Rectal smooth muscle tissue (tissue), 1 donor: ENCODE measurements around the gene P2RX6.
"Not testable (repeated sequence)": the region's sequence is repeated elsewhere in the genome, so short reads cannot be mapped to it uniquely, and the experiment has no call there.

ENCODE experiments used
- H3K27ac ChIP-seq: one replicate; pipeline ENCODE4 v1.7.0; 2013; ENCODE audit warnings: low read depth, low read length, inconsistent platforms
- H3K27me3 ChIP-seq: one replicate; pipeline ENCODE4 v1.7.0; 2013; ENCODE audit warnings: low read length; ENCODE audit not compliant: control insufficient read depth, insufficient read depth
- H3K36me3 ChIP-seq: one replicate; pipeline ENCODE4 v1.7.0; 2013; ENCODE audit warnings: low read length; ENCODE audit not compliant: control insufficient read depth, insufficient read depth
- H3K4me1 ChIP-seq: one replicate; pipeline ENCODE4 v1.7.0; 2013; ENCODE audit warnings: low read length; ENCODE audit not compliant: control insufficient read depth, insufficient read depth
- H3K4me3 ChIP-seq: one replicate; pipeline ENCODE4 v1.7.0; 2013; ENCODE audit warnings: low read length
- H3K9ac ChIP-seq: one replicate; pipeline ENCODE4 v1.7.0; 2013; ENCODE audit warnings: low read length

The P2RX6 gene

DNA sequence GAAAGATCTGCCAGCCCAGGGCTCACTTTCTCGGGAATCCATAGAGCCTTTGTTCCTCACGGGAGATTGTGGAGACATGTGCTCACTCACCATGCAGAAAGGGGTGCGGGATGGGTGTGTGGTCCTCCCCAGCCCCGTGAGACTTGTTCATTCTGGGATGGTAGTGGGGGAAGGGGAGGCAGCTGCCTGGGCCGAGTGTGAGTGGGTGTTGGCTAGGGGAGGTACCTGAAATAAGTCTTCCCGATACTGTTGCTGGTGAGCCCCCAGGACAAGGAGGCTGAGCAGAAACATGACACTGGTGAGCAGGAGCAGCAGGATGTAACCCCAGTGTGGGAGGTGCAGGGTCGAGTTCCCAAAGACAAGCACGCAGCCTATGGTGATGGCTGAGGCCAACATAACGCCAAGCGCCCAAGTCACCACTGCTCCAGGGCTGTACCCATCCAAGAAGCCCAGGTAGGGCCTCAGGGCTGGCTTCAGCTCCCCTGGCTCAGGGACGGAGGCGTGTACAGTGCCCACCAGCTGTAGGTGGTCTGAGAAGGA, 14.6 kb downstream of the P2RX6 start:
- Histone ChIP-seq H3K9ac (no peak overlapping the region), H3K27ac (no peak overlapping the region), H3K36me3 (no peaks in the 10 kb centered on the region), H3K27me3 (peaks cover 12% of the 10 kb centered on the region), H3K4me3 (no peak overlapping the region), H3K4me1 (no peaks in the 10 kb centered on the region)

DNA sequence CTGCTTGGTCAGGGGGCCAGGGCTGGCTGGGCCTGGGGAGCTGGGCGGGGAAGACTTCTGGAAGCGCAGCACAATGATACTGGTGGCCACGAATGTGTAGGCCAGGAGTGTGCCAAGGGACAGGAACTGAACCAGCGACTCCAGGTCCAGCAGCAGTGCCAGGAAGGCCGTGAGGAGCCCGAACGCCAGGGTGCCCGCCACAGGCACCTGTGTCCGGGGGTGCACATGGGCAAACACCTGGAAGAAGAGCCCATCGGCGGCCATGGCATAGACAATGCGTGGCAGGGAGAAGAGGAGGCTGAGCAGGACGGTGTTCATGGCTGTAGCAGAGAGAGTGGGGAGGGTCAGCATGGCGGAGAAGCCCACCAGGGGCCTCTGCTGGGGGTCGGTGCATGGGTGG, 15.1 kb downstream of the P2RX6 start:
- no peak overlapping the region for H3K9ac ChIP-seq
- peaks cover 12% of the 10 kb centered on the region for H3K27me3 ChIP-seq
- H3K4me1 ChIP-seq: no peaks in the 10 kb centered on the region

DNA sequence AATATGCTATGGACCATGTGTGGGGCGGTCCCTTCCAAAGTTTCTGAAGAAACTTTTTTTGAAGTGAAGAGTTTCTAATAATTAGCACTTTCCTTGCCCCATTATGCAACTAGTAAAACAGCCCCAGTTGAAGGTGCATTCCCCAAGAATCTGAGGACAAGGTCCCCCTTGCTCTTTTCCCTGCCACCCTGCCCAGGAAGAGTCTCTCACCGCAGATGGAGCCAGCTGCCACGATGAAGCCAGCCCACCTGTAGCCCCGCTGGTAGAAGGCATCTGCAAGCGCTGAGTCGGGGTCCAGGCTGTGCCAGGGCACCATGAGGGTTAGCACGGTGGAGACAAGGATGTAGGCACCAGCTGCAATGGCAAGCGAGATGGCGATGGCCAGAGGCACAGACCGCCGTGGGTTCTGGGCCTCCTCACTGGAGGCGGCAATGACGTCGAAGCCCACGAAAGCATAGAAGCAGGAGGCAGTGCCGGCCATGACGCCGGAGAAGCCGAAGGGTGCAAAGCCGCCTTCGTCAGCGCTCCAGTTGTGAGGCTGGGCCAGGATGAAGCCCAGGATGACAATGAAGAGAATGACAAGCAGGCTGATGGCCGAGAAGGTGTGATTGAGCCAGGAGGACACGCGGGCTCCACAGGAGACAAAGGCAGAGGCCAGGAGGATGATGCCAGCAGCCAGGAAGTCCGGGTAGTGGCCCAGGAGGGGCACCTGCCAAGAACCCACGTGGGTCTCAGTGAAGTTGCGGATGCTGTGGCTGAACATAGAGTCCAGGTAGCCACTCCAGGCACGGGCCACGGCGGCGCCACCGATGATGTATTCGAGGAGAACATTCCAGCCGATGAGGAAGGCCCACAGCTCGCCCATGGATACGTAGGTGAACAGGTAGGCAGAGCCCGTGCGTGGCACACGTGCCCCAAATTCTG, 15.9 kb downstream of the P2RX6 start:
- Histone ChIP-seq H3K4me1 (no peaks in the 10 kb centered on the region), H3K36me3 (no peaks in the 10 kb centered on the region), H3K27me3 (peaks cover 12% of the 10 kb centered on the region), H3K9ac (no peak overlapping the region), H3K27ac (no peak overlapping the region), H3K4me3 (no peak overlapping the region)

More for the DNA sequence above, 15.1 kb downstream of the P2RX6 start:
- Histone ChIP-seq H3K27ac (no peak overlapping the region), H3K36me3 (no peaks in the 10 kb centered on the region), H3K4me3 (no peak overlapping the region)

DNA sequence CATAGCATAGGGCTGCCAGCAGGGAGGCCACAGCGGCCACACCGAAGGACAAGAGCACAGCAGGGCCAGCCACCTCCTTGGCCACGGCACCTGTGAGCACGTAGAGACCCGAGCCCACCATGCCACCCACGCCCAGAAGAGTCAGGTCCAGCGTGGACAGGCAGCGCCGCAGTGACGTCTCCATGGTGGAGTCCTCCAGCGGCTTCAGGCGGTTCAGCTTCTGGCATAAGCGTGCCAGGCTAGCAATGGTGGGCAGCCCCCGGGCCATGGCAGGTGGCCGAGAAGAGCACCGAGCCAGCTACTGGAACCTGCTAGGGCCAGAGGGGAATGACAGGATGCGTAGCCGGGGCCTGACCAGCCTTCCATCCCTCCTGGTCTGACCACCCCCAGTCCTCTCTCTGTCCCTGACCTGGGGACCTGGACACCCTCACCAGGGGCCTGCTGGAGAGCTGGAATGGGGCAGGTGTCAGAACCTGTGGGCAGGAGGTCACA, 16.6 kb downstream of the P2RX6 start:
- peak overlapping the region; percentile 10 for H3K4me3 ChIP-seq
- H3K9ac ChIP-seq: no peak overlapping the region

DNA sequence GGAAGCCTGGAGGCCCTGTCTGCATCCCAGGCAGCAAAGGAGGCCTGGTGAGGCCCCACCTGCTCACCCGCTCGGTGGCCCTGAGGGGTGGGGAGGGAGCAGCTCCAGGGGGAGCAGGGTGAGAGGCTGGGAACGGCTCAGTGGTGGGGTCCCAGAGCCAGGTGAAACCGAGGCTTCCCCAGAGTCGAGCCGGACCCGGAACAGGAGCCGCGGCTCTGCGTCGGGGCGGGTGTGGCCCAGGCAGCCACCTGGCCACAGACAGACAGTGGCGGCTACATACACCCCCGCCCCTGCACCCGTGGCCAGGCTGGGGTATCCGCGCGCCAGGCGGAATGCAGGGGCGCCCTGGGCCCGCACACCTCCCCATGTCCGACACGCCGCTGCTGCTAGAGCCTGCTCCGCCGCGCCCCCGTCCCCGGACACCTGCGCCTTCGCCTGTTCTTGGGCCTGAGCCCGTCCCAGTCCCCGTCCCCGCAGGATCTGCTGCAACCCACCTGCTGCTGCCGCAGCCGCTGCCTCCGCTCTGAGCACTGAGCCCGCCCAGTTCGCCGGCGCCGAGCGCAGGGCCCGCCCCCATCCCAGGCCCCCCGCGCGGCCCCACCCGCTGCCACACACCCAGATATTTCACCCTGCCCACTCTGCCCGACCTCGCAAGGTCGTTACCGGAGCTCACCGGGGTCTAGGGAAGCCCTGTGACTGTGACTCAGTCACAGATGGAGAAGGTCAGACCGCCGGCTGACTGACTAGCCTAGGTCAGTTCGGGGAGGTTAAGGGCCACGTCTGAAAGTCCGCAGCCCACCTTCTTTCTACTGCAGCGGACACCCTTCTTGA, 17.3 kb downstream of the P2RX6 start, which contains the start of gene SLC7A4:
TSS of gene SLC7A4 (minus strand) at position 525 of the 831 bp plus-strand sequence. CDS start 749 bp downstream, outside the sequence.
- Histone ChIP-seq H3K9ac (no peak within 1 kb of the TSS), H3K4me3 (peak within 1 kb of the TSS; percentile 50), H3K27ac (no peak within 1 kb of the TSS), H3K36me3 (no peaks in the 10 kb centered on the region), H3K27me3 (peaks cover 12% of the 10 kb centered on the region), H3K4me1 (no peaks in the 10 kb centered on the region)

More for the DNA sequence above, 16.6 kb downstream of the P2RX6 start:
- H3K27me3 ChIP-seq: peaks cover 12% of the 10 kb centered on the region
- H3K36me3 ChIP-seq: no peaks in the 10 kb centered on the region
- H3K4me1 ChIP-seq: no peaks in the 10 kb centered on the region
- no peak overlapping the region for H3K27ac ChIP-seq

DNA sequence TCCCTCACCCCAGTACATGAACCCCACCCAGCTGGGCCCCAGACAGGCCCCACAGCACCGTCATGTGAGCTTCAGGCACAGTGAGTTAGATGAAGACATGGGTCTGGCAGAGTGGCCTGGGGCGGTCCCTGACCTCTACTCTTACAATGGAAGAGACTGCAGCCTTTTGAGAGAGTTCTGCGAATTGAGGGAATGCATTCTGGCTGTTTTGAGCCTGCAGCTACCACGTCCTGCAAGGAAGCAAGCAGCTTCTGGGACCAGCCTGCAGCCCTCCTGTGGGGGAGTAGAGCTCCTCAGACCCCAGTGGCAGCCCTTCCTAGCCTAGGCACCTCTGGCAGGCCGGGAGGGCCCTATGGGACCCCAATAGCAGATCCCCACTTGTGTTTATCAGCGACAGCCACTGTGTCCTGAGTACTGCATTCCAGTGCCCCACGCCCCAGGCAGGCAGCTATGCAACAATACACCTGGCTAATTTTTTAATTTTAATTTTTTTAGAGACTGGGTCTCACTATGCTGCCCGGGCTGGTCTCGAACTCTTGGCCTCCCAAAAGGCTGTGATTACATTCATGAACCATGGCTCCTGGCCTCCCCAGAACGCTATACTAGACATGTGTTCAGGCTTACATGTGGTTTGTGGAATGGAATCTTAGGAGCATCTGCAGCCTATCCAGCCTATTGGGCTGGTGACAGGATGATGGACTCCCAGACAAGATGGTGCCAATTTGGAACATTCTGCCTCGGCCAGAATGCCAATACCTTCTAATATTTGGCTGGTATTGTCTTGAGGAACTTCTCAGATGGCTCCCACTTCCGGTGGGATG, 18.1 kb downstream of the P2RX6 start:
- Histone ChIP-seq H3K9ac (no peak overlapping the region), H3K27me3 (peaks cover 12% of the 10 kb centered on the region), H3K27ac (no peak overlapping the region), H3K4me3 (no peak overlapping the region), H3K36me3 (no peaks in the 10 kb centered on the region), H3K4me1 (no peaks in the 10 kb centered on the region)

DNA sequence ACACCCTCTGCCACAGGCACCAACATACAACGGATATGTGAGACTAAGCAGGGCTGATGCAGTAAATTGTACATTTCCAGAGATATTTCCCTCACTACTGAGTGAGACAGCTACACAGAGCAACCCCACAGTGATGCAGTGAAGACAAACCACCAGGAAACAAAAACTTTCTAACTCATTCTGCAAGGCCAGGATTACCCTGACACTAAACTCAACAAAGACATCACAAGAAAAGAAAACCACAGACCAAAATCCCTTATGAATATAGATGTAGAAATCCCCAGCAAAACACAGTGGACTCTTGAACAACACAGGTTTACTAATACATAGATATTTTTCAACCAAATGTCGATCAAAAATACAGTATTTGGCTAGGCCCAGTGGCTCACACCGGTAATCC, 18.9 kb downstream of the P2RX6 start:
- Histone ChIP-seq H3K27ac (no peak overlapping the region), H3K36me3 (no peaks in the 10 kb centered on the region), H3K4me3 (no peak overlapping the region), H3K27me3 (peaks cover 12% of the 10 kb centered on the region), H3K4me1 (no peaks in the 10 kb centered on the region), H3K9ac (no peak overlapping the region)

DNA sequence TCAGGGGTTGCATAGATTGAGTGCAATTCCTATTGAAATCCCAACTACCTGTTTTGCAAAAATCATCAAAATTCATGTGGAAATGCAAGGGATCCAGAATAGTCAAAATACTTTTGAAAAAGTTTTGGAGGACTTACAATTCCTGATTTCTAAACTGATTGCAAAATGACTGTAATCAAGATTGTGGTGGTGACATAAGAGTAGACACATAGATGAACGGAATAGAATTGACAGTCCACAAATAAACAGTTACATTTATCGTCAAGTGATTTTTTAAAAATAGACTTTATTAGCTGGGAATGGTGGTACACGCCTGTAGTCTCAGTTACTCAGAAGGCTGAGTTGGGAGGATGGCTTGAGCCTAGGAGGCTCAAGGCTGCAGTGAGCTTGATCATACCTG, 20.0 kb downstream of the P2RX6 start:
- Histone ChIP-seq H3K4me3 (no peak overlapping the region), H3K9ac (no peak overlapping the region), H3K27me3 (peaks cover 12% of the 10 kb centered on the region), H3K4me1 (no peaks in the 10 kb centered on the region), H3K27ac (no peak overlapping the region), H3K36me3 (no peaks in the 10 kb centered on the region)

DNA sequence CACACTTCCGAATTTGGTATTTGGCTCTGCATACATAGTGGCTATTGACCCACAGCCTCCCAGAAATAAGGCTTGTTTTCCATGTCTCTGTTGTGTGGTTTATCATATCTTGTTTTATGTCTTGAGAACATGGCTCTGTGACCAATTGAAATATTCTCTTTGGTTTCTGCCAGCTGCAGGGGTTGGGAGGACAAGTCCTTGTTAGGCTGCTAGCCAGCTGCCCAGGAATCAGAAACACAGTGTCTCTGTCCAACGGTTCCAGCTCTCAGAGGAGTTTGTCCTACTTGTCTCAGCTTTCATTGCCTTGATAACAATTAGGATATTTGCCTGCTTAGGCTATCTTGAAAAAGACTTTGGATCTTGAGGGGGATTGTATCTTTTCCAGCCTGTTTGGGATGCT, 23.4 kb downstream of the P2RX6 start:
- H3K36me3 ChIP-seq: no peaks in the 10 kb centered on the region
- H3K27ac ChIP-seq: no peak overlapping the region
- H3K9ac ChIP-seq: no peak overlapping the region
- H3K4me1 ChIP-seq: no peaks in the 10 kb centered on the region
- H3K27me3 ChIP-seq: no peaks in the 10 kb centered on the region
- no peak overlapping the region for H3K4me3 ChIP-seq

DNA sequence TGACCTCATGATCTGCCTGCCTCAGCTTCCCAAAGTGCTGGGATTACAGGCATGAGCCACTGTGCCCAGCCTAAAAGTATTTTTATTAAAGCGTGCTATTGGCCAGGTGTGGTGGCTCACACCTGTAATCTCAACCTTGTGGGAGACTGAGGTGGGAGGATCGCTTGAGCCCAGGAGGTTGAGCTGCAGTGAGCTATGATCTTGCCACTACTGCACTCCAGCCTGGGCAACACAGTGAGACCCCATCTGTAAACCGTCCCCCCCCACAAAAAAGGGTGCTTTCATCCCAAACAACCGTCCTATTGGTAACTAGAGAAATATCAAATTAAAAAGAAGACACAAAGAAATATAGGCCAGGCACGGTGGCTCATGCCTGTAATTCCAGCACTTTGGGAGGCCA, 24.2 kb downstream of the P2RX6 start:
- H3K27ac ChIP-seq, H3K9ac ChIP-seq, H3K4me3 ChIP-seq, H3K4me1 ChIP-seq, H3K27me3 ChIP-seq, H3K36me3 ChIP-seq: not testable (repeated sequence)

DNA sequence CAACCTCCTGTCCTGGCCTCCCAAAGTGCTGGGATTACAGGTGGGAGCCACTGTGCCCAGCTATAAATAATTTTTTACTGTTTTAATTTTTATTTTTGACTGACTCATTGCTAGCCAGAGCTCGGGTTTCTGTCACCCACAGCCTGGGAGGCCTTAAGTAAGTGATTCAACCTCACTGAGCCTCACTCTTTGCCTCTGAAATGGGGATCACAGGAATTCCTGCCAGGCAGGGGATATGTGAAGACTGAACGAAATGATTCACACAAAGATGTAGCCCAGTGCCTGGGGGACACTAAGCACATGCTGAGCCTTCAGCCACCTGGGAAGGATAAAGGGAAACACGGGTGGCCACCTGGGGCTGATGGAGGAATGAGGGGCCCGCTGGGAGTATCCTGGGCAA, 27.0 kb downstream of the P2RX6 start:
- Histone ChIP-seq H3K27me3 (no peaks in the 10 kb centered on the region), H3K4me1 (peaks cover 5% of the 10 kb centered on the region), H3K36me3 (no peaks in the 10 kb centered on the region), H3K4me3 (no peak overlapping the region), H3K9ac (no peak overlapping the region), H3K27ac (no peak overlapping the region)
